H1 (cell line): ENCODE measurements around the gene CACNA2D3. TPM values are rescaled to one million over a fixed set of nuclear protein-coding genes. Genes with fewer than 3 reads are reported as not detected.

ENCODE experiments used
- CHD2 ChIP-seq: IDR thresholded peaks from 2 replicates; pipeline ENCODE4 v1.6.1; 2012; ENCODE audit warnings: low read length, improper control_type of control experiment
- CREB1 ChIP-seq: IDR thresholded peaks from 2 replicates; pipeline ENCODE4 v1.6.1; 2012; ENCODE audit warnings: inconsistent platforms
- TBP ChIP-seq: IDR thresholded peaks from 2 replicates; pipeline ENCODE4 v1.6.1; 2011; ENCODE audit warnings: low read depth, low read length, improper control_type of control experiment
- polyA plus RNA-seq, 7 experiments: library from polyadenylated mRNA; depleted of rRNA in 3 of 7; stranded (reverse) in 5 of 7; unstranded in 2 of 7; fragments of >200 nt in 5 of 7; fragments of 200-250 nt in 2 of 7; gene quantifications; 1 replicate in 5 of 7; 2 replicates in 1 of 7; 4 replicates in 1 of 7; pipeline versions ENCODE4 v1.2.1 to v1.2.3, GENCODE V29; 2011 to 2013; ENCODE audit warnings: missing spikeins in 2 of 7, mixed read lengths in 2 of 7
- total RNA-seq: library from RNA; stranded (reverse); fragmentation: NEBNext Ultra II Directional; extraction: Animal tissue kit (Norgen Biotek cat#: 25700); gene quantifications from 2 replicates; pipeline ENCODE4 v1.2.1, GENCODE V29; 2021

Gene CACNA2D3
- total and polyA plus RNA-seq, 2 of the 8 experiments (the other 6 are each of a cell fraction or from before 2014, with no cell fraction given): 1.5 to 1.8 TPM

DNA sequence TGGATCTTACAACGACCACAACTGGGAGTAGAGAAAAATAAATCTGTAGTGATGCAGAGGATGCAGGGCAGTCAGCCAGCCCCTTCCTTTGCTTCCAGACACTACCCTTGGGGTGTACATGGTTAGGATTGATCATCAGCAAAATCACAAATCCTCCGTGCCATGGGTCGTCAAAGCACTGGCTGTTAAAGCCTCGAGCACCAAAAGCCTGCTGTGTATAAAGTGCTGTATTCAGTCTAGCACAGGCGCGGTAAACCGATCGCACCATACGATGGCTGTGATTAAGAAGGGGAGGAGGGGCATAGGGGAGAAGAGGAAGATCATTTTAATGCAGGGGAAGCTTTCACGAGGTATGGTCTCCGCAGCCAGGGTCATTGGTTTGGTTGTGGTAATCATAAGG lies 500.3 kb downstream of the CACNA2D3 start (continued):
- TF ChIP-seq TBP: no peak
- TF ChIP-seq CHD2: no peak
- no peak for TF ChIP-seq CREB1
